Middle frontal gyrus (tissue), 1 donor: ENCODE measurements around the gene NUBPL.
"Not testable (repeated sequence)": the region's sequence is repeated elsewhere in the genome, so short reads cannot be mapped to it uniquely, and the experiment has no call there.

Experiments
- DNase-seq: peaks from one replicate; pipeline ENCODE4 v3.0.0-alpha.2; 2015; ENCODE audit warnings: low spot score; ENCODE audit errors: extremely low spot score

The NUBPL gene

DNA sequence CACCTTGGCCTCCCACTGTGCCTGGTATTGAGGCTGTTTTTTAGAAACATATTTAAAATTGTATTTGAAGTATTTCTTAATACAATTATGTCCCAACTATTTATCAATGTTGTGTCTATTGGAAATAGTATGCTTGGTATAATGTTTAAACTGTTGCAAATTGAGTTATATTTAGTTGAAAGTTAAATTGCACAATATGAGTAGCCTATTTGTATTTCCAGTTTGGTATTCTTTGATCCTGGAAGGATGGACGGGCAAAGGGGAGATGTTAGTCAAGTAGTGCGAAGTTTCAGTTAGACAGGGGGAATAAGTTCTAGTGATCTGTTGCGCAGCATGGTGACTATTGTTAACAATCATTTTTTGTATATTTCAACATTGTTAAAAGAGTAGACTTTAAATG lies 111.5 kb downstream of the NUBPL start:
- no peak for DNase-seq

DNA sequence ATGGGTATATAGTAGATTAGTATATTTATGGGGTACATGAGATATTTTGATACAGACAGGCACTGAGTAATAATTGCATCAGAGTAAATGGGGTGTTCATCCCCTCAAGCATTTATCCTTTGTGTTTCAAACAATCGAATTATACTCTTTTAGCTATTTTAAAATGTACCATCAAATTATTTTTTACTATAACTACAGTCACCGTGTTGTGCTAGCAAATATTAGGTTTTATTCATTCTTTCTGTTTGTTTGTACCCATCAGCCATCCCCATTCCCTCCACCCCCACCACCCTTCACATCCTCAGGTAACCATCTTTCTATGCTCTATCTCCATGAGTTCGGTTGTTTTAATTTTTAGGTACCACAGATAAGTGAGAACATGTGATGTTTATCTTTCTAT lies 115.8 kb downstream of the NUBPL start:
- no peak for DNase-seq

DNA sequence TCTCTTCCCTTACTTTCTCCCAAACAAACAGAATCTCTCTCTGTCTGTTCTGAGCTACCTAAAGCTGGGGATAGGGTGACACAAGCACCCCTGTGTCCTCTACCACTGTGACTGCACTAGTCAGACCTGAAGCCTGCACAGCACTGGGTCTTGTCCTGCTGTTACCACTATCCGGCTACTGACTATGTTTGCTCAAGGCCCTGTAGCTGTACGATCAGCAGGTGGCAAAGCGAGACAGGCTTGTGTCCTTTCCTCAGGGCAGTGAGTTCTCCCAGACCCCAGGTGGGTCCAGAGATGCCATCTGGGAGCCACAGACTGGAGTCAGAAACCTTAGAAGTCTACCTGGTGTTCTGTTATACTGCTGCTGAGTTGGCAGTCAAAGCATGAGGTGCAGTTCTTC lies 116.4 kb downstream of the NUBPL start:
- no peak for DNase-seq

DNA sequence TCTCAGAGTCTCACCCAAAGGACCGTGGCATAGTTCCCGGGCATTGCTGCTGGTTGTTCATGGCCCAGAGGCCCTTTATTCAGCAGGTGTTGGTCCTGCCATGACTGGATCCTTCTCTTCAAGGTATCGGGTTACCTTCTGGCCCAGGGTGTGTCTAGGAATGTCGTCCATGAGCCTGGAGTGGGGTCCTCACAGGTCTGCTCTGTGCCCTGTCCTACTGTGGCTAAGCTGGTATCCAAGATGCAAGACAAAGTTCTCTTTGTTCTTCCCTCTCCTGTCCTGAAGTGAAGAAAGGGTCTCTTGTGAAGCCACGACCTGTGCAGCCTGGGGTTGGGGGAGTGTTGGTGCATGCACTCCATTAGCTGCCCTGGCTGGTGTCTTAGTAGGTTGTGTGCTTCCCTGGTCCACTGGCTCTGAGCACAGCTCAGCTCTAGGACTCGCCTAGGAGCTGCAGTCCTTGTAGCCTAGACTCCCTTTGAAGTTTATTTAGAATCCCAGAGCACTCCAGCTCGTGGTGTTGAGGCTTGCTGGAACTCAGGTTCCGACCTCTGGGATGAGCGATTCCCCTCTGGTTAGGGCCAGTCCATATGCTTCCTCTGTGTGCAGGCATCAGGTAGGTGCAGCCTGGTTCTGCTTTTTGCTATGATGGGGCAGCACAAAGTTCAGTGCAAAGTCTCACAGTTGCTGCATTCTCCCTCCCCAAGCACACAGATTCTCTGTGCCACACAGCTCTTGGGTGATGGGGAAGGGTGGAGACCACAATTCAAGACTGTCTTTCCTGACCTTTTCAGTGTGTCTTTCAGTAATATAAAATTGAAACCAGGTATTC lies 117.4 kb downstream of the NUBPL start:
- no peak for DNase-seq

DNA sequence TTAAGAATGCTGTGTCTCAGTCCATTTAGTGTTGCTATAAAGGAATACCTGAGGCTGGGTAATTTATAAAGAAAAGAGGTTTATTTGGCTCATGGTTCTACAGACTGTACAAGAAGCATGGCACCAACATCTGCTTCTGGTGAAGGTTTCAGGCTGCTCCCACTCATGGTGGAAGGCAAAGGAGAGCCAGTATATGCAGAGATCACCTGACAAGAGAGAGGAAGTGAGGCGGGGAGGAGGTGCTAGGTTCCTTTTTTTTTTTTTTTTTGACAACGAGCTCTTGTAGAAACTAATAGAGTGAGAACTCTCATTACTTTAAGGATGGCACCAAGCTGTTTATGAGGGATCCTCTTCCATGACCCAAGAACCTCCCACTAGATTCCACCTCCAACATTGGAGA lies 121.6 kb downstream of the NUBPL start:
- DNase-seq: no peak

DNA sequence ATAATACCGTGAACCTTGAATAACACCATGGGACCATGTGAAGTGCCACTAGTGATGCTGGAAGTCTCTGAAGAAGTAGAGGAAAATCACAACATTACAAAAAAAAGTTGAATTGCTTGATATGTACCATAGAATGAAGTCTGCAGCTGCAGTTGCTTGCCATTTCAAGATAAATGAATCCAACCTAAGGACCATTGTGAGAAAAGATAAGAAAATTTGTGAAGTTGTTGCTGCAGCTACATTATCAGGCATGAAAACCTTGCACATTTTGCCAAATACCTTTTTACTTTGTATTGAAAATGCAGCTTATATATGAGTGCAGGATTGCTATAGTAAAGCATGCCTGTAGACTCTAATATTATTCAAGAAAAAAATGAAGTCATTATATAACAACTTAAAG lies 126.5 kb downstream of the NUBPL start:
- no peak for DNase-seq

DNA sequence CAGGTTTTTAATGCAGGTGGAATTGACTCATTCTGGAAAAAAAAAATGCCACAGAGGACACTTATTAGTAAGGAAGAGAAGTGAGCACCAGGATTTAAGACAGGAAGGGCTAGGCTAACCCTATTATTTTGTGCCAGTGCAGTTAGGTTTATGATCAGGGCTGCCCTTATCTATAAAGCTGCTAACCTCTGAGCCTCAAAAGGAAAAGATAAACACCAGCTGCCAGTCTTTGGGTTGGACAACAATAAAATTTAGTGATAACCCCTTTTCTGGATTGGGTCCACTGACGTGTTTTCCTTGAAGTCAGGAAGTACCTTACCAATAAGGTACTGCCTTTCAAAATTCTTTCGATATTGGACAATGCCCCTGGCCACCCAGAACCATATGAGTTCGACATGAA lies 128.9 kb downstream of the NUBPL start:
- DNase-seq: no peak

DNA sequence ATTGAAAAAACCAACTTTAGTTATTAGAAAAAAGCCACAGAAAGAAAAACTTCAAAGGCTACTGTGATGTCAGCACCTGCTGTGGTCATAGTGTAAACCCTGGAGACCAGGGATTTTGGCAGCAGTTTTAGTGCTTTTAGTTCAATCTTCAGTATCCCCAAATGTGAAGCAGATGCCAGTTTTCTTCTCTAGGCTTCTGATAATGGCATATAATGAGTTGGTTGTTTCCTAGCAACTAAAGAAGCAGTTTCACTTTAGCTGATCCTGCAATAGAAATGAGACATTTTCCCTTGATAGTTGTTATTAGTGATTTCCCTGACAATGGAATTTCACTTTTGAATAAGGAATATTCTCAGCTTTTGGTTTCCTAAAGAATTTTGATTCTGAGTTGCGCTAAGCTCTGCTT lies 131.2 kb downstream of the NUBPL start:
- no peak for DNase-seq

DNA sequence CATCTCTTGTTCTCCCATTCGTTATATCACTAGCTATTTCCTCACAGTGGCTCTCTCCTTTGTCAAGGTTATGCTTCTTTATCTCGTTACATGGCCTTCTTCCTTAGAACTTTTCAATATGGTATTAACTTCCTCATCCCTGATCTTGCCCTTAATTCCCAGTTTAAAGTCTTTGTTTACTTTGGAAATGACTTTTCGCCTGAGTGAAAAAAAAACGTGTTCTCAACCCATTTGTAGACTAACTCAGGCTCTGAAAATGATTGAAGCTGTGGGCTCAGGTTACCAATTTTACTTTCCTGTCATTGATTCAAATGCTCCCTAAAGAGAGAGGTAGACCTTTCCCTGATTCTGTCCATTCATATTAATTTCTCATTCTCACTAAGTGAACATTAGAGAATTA lies 135.2 kb downstream of the NUBPL start:
- no peak for DNase-seq

DNA sequence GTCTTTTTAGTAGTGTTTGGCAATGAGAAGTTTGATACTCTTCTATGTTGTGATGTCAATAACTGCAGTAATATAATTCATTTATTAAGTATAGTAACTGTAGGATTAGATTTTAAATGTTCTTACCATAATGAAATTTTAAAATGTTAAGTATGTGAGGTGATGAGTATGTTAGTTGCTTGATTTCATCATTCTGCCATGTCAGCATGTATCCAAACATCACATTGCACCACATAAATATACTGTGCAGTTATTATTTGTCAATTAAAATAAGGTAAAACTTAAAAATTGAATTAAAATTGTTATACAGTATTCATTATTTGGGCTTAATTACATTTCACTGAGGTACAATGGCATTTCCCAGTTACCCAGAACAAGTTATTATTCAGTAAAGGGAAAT lies 138.6 kb downstream of the NUBPL start:
- no peak for DNase-seq

DNA sequence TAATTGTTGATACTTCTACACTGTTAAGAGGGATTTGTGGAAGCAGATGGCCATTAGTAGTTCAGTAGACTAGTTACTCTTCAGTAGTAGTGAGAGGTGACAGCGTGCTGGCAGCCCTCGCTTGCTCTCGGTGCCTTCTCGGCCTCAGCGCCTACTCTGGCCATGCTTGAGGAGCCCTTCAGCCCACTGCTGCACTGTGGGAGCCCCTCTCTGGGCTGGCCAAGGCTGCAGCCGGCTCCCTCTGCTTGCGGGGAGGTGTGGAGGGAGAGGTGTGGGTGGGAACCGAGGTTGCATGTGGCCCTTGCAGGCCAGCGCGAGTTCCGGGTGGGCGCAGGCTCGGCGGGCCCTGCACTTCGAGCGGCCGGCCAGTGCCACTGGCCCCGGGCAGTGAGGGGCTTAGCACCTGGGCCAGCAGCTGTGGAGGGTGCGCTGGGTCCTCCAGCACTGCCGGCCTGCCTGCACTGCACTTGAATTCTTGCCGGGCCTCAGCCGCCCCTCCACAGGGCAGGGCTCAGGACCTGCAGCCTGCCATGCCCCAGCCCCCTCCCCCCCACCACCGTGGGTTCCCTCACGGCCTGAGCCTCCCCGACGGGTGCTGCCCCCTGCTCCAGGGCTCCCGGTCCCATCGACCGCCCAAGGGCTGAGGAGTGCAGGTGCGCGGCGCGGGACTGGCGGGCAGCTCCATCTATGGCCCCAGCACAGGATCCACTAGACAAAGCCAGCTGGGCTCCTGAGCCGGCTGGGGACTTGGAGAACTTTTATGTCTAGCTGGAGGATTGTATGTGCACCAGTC lies 139.3 kb downstream of the NUBPL start:
- no peak for DNase-seq

DNA sequence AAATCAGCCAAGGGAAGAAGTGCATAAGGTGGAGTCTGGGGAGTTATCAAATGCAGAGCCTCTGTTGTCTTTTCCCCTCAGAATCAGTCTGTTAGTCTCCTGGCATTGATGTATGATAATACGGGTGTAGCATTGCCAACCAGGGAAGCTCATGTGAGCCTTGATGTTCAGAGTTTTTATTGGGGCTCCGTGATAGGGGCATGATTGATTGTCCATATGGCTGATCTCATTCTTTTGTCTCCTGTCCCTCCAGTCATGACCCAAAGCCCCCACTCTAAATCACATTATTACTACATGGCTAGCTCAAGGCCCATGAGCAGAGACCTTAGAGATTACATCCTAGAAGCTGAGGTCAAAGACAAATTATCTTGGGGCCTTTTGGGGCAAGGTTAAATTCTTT lies 140.9 kb downstream of the NUBPL start:
- no peak for DNase-seq

DNA sequence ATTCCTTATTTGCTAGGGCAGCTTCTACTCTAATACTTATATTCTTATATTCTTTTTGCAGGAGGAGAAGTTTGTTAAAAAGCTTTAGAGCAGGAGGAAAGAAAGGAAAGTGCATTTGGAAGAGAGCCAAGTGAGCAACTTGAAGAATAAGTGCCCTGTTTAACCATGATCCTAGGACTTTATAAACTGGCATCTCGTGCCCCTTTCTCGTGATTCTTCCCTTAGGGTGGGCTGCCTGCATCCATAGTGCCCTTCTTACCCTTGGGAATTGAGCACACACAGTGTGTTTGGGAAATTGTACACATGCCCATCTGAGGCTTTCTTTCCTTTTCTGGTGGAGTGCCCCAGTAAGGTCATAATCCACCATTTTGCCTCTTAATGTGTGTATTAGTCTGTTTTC lies 141.9 kb downstream of the NUBPL start:
- DNase-seq: no peak

DNA sequence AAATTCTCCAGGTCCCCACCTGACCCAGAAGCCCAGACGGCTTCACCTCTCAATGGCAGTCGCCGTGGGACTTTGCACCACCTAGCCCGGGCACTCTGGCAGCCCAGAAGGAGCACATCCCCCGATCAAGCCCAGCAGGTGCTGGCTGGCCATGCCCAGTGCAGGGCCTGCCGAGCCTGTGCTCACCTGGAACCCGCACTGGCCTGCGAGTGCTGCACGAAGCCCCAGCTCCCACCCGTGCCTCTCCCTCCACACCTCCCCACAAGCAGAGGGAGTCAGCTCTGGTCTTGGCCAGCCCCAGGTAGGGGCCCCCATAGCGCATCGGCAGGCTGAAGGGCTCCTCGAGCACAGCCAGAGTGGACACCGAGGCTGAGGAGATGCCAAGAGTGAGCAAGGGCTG lies 144.5 kb downstream of the NUBPL start:
- DNase-seq: no peak

DNA sequence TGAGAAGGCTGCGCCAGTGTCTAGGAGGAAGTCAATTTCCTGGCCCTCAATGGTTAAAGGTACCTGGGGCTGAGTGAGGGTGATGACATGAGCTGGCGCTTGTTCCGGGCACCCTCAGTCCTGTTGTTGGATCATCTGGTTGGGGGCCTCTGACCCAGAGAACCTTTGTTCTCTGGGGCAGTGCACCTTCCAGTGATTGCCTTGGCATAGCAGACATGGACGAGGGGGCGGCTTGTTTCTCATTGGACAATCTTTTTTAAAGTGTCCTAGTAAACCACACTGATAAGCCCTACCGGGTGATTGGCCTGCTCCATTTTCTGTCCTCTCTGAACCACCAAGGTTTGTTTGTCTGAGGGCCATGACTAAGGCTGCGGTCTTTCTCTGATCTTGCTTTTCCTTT lies 147.5 kb downstream of the NUBPL start:
- DNase-seq: not testable (repeated sequence)

DNA sequence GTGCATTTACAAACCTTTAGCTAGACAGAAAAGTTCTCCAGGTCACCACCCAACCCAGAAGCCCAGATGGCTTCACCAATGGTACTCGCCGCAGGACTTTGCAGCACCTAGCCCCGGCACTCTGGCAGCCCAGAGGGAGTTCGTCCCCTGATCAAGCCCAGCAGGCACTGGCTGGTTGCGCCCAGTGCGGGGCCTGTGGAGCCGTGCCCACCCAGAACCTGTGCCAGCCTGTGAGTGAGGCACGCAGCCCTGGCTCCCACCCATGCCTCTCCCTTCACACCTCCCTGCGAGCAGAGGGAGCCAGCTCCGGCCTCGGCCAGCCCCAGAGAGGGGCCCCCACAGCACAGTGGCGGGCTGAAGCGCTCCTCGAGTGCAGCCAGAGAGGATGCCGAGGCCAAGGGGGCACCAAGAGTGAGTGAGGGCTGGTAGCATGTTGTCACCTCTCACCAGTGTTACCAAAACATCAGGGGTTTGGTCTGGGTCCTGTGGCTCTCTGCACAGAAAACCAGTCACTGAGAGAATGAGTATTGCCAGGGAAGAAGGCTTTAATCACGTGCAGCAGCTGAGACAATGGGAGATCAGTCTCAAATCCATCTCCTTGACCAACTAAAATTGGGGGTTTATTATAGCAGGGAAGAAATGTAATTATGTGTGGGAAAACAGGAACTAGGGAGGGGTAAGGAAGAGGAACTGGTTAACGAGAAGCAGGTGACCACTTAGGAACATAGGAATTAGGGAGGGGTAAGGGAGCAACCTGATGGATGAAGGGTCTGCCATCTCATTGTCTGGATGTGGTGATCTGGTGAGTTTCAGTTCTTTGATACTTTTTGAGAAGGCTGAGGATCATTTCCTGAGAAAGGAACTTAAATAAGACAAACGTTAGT lies 151.3 kb downstream of the NUBPL start:
- no peak for DNase-seq

DNA sequence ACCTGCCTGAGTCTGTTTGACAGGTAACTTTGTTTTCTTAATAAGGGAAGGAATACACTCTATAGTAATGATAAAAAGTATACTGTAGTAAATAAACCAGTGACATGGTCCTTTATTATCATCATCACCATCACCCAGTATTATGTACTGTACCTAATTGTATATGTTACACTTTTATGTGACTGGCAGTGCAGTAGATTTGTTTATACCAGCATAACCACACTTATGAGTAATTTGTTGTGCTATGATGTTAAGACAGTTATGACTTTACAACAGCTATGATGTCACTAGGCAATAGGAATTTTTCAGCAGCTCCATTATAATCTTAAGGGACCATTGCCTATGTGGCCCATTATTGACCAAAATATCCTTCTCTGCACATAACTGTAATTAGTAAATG lies 155.0 kb downstream of the NUBPL start:
- no peak for DNase-seq

DNA sequence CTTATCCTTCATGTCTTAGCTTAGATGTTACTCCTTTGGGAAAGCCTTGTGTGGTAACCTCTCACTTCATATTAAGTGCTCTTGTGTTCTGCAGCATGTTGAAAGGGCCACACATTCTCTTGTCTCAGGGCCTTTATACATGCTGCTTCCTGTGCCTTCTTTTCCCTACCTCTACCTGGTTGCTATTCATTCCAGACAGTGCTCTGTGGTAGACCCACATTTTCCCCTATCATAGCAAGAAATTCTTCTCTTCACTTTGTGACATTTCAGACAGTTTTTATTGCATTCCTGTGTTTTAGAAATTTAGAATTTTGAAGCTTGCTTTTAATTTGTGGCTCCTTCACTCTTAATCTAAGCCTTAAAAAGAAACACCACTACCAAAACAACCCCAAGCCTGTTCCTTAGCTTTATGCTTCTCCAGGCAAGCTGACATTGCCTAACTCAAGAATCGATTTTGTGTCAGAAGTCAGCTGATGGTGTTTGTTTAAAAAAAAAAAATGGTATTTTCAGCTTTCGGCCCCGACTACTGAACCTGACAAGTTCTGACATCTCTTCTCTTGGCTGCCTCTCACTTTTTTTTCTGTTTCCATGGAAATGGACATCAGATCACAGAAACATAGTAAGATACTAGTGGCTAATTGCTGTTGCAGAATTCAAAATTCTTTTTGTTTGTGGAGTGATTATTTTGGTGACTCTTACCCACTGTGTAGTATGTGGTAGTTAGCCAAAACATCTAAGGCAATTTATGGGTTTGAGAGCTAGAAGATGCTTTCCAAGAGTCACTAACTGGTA lies 156.3 kb downstream of the NUBPL start:
- no peak for DNase-seq

DNA sequence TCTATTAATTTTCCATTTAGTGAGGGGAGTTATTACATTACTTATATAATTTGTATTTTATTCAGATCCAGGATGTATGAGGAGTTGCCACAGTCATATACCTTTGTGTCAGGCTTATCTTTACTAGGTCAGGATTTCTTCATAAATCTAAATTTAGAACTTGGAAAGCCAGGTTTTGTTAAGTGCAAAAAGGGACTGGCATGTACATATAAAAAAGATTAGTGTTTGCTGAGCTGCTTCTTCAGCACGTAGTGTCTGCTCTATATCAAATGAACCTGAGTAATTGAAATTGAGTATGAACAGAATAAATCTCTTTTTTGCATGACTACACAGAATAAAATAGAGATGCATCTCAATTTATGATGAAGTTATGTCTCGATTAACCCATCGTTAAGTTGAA lies 157.4 kb downstream of the NUBPL start:
- no peak for DNase-seq

DNA sequence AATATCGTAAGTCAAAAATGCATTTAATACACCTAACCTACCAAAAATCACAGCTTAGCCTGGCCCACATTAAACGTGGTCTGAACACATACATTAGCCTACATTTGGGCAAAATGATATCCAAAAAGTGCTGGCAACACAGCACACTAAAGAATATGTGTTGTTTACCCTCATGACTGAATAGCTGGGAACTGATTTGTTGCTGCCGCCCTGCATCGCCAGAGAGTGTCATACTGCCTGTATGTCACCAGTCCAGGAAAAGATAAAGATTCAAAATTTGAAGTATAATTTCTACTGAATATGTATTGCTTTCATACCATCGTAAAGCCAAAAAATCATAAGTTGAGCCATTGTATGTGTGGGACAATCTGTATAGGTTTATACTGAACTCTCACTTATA lies 157.8 kb downstream of the NUBPL start:
- DNase-seq: no peak

DNA sequence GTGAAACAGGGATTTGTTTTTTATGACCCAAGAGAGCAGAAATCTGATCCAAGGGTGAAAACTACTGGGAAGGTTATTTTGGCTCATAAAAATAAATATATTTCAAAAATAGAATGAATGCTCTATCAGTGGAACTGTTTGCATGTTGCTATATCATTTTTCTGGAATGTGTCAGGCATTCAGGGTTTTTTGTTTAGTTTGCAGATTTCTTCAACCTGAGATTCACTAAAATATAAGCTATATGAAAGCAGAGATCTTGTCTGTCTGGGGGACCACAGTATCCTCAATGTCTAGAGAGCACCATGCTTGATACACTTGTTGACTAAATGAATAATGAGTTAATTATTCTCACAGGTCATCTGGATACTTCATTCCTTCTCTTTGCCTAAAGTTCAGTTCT lies 165.1 kb downstream of the NUBPL start:
- no peak for DNase-seq
